Activated CD4-positive, alpha-beta T cell treated with anti-CD3 and anti-CD28 coated beads, Interleukin-2, Interleukin-4, amounts not matched to agents 100 ng/mL and 50 ng/mL, durations not matched to agents 16 hours and 8 hours (primary cell): ENCODE data around the gene FGFRL1.

Experiments used
- DNase-seq: peaks from one replicate; pipeline ENCODE4 v3.0.0-alpha.2; 2020; ENCODE audit warnings: low spot score

The FGFRL1 gene, protein sequence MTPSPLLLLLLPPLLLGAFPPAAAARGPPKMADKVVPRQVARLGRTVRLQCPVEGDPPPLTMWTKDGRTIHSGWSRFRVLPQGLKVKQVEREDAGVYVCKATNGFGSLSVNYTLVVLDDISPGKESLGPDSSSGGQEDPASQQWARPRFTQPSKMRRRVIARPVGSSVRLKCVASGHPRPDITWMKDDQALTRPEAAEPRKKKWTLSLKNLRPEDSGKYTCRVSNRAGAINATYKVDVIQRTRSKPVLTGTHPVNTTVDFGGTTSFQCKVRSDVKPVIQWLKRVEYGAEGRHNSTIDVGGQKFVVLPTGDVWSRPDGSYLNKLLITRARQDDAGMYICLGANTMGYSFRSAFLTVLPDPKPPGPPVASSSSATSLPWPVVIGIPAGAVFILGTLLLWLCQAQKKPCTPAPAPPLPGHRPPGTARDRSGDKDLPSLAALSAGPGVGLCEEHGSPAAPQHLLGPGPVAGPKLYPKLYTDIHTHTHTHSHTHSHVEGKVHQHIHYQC

DNA sequence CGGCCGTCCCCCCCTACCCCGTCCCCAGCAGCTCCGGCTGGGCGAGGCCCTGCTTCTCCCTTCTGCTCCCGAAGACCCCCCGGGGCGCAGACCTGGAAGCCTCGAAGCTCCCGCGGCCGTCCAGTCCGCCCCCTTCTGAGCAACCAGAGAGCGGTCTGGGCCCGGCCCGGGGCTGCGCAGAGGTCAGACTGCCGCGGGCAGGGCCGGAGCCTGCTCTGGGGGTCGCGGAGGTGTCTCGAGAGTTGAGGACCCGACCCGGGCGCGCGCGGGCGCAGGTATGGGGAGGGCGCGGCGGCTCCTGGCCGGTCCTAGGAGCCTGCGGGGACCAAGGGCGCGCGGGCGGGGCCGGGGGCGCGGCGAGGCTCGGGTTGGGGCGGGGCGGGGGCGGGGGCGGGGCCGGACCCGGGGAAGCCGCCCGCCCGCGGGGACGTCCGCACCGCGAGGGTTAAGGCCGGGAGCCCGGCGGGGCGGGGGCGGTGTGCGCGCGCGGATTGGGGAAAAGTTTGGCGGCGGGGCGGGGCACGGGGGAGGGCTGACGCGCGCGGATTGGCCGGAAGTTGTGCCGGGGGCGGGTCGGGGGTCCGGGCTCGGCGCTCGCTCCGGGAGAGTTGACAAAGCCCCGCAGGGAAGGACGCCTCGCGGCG is at the start of gene FGFRL1:
FGFRL1 (plus strand) TSS at position 605 of the 644 bp plus-strand sequence. CDS start 860 bp downstream, outside the sequence.
- DNase-seq, result peak; percentile 86

DNA sequence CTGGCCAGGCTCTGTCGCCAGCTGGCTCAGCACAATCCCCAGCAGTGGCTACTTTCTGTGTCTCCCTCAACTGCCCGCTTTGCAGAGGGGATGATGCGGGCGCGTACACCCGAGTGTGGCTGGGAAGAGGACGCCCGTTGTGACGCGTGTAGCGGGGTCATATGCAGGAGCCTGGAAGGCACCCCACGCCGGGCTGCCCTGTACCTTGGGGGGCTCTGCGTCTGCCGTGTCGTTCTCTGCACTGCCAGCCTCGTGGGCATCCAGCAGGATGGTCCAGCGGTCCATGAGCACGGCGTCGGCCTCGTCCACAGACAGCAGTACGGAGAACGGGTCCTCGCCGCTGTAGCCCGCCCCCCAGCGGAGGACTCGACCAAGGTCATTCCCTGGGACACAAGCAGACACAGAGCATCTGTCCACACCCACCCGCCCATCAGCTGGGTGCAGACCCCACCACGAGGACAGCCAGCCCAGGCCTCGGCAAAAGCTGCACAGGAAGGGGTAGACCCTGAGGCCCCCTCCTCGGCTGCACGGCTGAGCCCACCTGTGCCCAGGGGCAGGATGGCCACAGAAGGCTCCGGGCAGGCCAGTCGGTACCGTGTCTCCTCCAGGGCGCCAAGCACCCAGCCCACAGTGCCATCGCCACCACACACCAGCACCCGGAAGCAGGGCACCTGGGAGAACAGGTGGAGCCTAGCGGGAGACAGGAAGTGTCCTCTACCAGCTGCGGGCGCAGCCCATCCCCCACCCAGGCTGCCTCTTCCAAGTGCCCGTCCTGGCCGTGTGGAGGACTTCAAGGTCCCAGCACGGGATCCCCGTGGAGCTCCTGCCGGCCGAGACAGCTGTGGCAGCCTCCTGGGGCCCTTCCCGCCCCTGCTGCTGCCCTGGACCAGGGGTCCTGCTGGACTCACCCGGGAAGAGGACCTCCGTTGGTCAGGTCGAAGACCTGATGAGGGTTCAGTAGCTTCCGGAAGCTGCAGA is 48.9 kb upstream of the FGFRL1 start:
- DNase-seq, result no peak

DNA sequence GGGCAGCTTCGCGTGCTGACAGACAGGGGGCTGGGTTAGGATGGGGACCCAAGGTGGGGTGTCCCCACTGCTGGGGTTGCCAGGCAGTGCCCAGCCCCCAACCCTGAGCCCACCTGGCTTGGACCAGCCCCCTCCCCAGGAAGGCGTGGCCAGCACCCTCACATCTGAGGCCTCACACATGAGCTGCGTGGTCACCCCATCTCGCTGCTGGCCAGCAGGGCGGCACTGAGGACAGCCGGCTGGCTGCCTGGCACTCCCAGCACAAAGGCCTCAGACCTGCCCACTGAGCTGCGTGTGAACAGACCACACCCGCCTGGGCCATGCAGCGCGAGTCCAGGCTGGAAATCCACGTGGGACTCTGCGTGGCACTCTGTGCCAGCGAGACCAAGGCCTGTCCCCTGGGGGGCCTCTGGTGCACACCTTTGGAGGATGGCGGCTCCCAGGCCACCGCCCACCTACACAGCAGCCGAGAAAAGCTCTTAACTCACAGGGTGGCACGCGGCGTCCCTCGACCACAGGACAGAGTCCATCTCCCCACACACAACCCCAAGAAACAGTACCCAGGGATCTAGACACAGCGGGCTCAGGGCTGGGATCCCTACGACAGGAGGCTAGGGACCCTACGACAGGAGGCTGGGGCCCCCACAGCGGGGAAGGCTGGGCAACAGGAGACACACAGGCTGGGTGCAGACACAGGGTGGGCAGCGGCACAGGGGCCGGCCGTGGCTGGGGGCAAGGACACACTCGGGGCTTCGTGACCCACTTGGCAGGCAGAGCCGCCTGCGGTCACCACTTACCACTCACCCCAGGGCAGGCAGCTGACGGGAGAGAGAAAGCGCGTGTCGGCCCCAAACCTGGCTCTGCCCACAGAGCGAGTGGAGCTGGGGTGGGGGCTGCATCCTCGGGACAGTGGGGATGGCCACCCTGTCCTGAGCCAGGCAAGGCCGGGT is 47.9 kb upstream of the FGFRL1 start:
- no peak for DNase-seq

DNA sequence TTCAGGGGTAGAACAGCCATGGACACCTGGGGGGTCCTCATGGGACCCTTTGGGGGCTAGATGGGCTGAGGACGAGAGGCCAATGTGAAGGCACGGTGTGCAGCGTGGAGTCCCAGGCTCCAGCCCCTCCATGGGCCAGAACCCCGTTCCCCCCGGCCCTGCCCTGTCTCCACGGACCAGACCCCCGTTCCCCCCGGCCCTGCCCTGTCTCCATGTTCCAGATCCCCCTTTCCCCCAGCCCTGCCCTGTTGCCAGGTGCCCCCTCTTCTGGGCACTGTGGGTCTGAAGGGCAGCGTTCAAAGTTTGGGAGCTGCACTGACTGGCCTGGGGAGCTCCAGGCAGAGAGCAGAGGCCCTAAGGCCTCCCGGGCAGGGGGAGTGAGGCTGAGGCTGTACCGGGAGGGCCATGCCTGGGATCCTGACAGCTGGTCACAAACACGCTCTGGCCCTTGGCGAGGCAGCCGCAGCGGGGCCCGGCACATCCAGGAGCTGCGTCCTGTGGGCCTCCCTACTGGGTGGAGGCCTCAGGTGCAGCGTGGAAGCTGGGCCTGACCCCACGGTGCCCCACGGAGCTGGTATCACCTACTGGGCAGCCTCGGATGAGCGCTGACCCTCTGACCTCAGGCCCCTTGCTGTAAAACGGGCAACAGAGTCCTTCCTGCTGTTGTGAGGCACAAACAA is 46.9 kb upstream of the FGFRL1 start:
- no peak for DNase-seq

DNA sequence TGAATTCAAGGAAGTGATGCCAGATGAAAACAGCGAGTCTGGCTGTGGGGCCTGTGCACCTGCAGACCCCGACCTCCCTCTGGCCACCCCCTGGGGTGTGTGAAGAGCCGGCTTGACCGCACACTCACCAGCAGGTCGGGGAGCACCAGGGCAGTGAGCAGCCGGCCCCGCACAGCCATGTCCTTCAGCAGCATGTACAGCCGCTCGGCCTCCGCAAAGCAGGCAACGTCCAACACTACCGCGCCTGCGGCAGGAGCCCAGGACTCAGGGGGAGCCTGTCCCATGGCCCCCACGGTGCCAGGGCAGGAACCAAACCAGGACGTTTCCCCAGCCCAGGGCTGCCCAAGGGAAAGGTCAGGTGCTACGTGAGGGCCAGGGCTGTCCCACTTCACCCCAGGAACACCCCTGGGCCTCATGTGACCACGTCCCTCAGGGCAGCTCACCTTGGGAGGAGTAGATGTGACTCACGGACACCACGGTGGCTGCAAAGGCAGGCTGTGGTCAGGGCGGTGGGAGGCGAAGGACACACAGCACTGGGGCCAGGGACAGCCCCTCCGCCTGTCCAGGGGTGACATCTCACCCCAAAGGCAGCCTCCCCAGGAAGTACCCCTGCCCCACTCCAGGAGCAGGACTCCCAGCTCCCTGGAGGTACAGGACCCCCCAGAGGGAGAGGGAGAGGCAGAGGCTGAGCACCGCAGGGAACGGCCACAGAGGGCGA is 46.2 kb upstream of the FGFRL1 start:
- DNase-seq, result no peak

DNA sequence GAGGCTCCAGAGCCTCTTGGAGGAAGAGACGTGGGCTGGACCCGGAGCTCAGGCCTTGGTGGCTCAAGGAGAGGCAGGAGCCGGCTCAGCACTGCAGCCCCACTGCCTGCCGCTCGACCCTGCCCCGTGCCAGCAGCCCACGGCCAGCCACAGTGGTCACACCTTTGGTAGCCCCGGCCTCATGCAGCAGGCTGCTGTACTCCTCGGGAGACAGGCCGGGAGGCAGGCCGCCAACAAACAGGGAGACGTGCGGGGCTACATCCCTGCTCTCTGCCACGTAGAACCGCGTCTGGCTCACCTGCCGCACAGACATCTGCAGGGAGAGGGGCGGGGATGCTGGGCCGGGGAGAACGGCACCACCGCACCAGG is 45.7 kb upstream of the FGFRL1 start:
- DNase-seq, result no peak

DNA sequence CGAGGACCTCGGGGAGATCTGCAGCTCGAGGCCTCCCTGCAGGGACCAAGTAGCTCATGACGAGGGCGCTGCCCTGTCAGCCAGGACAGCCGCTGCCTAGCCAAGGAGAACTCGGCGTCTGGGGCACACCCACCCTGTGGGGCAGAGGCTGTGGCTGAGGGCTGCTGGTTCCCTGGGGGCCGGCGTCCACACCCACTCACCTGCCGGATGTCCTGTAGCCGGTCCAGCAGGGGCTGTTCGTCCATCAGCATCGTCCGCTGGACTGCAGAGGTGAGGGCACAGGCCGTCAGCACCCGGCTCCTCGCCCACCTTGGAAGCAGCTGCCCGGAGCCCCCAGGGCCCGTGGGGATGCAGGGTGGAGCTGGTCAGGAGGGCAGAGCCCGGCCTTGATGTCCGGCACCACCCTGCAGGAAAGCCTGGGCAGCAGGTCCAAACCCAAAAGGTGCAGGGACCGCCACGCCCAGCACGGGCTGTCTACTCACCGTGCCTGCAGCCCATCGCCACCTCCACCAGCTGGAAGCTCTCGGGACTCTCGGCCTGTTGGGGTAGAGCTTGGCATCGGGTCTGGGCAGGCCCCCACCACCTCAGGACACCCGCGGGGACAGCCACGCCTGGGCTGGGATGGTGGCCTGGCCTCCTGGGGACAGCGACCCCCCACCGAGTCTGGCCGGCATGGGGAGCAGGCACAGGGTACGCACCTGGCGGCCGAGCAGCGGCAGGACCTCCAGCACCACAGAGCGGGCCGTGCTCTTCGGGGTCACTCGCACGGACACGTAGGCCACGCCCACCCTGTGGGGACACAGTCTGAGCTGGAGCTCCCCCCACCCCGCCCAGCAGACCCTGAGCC is 44.9 kb upstream of the FGFRL1 start:
- no peak for DNase-seq

DNA sequence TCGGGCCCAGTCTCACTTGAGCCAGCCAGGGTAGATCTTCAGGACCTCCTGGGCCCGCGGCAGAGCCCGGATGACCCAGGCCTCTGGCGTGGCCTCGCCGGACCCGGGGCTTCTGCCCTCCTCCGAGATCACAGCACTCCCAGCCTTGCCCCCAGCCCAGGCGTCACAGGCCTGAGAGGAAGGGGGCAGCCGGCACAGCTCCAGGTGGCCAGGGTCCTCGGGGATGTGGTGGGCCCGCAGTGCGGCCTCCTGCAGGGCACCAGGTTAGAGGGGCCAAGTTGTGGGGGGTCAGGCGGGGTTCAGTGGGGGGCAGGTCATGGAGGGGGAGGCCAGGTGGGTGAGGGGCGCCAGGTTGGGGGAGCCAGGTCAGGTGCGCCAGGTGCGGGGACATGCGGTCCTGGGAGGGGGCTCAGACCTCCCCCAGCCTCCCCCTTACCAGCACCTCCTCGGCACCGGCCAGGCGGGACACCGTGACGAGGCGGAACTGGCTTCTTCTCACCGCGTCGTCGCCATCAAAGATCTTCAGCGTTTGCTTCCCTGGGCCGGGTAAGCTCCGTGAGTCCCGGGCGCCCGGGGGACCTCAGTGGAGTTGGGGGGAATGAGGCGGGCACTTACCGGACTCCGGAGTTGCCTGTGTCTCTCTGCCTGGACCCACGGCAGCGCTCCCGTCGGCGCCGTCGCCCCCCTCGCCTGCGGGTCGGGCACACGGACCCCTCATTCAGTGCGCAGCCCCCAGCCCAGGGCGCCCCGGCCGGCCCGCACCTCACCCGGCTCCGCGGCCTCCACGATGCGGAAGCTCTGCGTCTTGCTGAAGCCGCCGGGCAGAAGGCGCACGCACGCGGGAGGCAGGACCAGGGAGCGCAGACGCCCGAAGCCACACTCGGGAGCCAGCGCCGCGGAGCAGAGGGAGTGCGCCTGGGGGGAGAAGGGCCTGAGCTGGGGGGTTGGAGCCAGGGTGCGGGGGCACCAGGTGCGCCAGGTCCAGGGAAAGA is 44.0 kb upstream of the FGFRL1 start:
- no peak for DNase-seq

DNA sequence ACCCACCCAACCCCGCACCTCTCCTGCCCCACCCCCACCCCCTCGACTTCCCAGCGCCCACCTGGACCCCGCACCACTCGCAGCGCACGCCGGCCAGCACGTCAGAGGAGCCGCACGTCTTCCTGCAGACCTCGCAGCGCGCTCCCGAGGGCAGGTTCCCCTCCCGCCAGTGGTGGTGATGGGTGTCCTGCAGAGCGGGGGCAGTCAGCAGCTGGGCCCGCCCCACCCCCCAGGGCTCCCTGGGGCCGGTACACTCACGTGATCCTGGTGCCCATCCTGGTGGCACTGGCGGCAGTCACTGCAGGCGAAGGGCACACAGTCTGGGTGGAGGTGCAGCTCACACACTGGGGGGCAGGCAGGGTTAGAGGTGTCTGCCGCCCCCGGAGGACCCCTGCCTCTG is 43.2 kb upstream of the FGFRL1 start:
- no peak for DNase-seq

DNA sequence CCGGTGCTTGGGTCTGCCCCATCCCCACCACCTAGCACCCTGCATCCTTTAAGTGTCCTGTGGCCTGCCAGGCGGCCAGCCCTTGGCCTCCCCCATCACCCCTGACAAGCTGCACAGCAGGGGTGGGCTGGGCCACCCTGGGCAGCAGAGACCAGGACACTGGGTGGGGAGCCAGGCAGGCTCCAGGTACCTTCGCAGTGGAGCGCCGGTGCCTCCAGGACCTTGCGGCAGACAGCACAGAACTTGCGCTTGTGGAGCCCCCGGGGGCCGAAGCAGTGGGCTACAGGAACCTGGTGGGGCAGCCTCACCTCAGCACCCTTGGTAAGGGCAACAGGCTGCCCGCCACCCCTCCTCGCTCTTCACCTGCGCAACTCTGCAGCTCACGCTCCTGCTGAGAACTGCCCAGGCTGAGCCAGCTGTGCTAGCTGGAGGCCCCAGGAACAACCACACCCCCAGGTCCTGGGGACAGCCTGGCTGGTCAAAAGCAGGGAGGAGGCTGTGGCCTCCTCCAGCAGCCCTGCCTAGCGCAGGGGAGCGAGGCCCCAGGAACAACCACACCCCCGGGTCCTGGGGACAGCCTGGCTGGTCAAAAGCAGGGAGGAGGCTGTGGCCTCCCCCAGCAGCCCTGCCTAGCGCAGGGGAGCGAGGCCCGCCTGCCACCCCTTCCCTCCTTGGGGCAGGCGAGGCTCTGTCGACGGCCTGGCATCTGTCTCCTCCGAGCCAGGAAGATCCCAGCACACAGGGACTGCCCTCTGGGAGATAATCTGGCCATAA is 42.6 kb upstream of the FGFRL1 start:
- no peak for DNase-seq

DNA sequence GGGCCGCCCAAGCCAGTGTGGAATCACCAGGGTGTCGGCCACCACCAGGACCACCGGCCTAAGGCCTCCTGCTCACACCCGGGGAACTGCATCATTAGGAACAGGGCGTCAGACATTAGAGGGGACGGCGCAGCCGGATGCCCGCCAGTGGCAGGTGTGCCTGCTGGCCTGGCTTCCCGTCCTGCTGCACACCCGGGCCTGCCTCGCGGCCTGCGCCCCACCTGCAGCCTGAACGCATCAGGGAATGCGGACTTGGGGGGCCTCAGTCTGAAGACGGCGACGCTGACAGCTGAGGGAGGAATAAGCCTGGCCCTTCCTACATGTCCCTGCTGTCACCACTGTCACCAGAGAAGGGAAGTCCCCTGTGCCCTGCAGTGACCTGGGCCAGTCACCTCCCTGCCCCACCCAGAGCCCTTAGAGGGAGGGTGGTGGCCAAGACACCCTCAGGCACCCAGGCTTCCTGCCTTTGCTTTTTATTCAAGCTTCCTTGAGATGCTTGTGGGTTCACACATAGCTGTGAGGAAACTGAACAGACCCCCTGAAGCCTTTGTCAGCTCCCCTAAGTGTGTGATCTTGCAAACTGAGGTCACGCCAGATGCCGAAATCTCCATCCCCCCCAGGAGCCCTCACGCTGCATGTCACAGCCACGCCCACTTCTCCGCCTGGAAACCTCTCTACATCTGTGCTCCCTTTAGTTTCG is 41.2 kb upstream of the FGFRL1 start:
- DNase-seq, result no peak

DNA sequence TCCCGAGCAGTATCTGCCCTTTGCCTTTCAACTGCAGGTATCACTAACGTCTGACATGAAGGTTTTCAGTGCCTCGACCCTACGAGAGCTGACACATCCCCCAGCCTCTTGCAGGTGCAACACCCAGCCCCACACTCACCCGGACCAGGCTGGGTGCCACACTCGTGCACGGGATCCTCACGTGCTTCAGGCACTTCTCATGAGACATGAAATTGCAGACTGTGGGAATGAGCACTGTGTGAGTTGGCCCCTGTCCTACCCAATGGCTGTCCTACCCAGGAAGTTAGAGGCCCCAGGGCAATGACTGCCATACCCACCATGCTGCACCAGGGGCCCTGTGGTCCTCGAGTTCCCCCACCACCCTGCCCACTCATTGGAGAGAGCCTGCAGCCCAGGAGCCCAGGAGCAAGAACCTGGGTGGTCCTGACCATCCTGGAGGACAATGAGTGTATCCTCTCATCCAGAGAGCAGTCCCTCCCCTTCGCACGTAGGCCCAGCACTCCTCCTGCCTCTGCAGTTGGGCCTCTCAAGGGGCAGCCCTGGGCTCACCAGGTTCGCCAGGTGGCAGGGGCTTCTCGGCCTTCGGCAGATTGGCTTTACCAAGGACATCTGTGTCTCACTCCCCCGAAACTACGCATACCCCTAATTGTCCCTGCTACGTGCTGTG is 40.4 kb upstream of the FGFRL1 start:
- no peak for DNase-seq

DNA sequence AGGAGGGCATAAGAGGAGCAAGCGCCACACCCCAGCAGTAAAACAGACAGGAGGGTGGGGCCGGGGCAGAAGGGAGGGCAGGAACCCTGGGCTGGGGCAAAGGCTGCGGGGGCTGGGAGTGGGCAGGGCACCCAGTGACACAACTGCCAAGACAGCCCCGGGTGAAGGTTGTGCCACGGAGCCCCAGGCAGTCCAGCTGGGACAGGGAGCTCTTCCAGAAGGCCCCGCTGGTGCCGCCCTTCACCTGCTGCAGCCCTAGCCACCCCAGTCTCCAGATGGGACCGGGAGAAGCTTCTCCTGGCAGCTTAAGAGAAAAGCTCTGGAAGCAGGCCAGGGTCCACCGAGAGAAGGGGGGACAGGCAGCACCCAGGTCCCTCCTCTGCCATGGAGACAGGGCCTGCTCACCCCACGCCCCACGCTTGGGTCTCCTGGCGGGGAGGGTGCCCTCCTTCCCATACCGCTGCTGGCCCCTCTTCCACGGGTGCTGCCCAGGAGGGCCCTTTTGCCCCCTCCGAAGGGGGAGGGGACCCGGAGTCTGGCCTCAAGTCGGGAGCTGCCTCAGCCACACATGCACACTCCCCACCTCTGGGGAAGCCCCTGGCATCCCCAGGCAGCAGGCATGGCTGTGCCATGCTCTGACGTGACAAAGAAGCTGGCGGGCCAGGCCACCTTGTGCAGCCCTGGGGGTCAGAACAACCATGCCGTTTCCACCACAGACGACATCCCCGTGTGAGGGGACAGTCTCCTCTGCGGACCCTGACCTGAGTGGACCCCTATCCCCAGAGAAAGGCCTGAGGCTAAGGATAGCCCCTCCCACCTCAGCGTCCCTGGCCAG is 39.5 kb upstream of the FGFRL1 start:
- DNase-seq, result no peak

DNA sequence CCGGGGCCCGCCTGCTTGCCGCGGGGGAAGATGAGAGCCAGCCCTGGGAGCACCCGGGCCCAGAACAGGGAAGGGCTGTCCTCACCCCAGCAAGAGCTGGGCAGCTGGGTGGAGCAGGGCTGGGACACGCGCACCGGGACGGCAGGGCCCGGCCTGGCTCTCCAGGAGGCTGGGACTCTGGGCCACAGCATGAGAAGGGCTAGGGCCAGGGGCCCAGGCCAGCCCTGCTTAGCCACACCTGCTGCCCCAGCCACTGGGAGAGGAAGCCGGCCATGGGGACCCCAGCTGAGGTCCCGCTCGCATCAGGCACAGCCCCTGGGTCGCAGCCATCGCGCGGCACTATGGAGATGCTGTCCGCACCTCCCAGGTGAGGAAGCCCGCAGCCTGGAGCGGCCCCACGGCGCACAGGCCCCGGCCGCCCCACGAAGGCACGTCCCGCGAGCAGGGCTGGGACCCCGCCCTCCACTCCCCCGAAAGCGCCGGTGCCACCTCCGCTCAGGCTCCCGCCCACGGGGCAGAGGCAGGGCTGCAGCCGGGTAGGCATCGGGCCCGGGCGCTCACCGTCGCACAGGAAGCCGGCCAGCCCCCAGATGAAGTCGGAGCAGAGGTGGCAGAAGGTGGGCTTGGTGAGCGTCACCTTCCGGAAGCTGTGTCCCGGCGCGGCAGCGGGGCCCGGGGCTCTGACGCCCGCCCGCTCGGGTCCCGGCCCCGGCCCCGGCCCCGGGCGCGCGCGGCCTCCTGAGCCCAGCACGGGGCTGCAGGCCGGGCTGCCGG is 38.6 kb upstream of the FGFRL1 start:
- peak; percentile 27 for DNase-seq
